Tibial nerve (tissue), 4 donors: ENCODE results near the gene TK1. TPM values are rescaled to one million over a fixed set of nuclear protein-coding genes. Genes with fewer than 3 reads are reported as not detected.

Experiments used
- DNase-seq, 2 donors: peaks; one replicate each; pipeline ENCODE4 v3.0.0-alpha.2; 2019; ENCODE audit warnings: low spot score in 2 of 2
- H3K27ac ChIP-seq, 4 donors: fragments of 200-600 bp; sonication (generic) in 3 of 4; one replicate each; pipeline ENCODE4 v1.5.1; 2017 to 2019; ENCODE audit warnings: mild to moderate bottlenecking in 1 of 4
- H3K27me3 ChIP-seq, 2 donors: fragments of 200-600 bp; sonication (generic) in 1 of 2; one replicate each; pipeline versions ENCODE4 v1.5.1 to v1.6.0; 2017 to 2019
- H3K36me3 ChIP-seq, 3 donors: fragments of 200-600 bp; sonication (generic); one replicate each; pipeline ENCODE4 v1.5.1; 2018 to 2019
- H3K4me1 ChIP-seq, 4 donors: fragments of 200-600 bp; sonication (generic) in 3 of 4; one replicate each; pipeline ENCODE4 v1.5.1; 2017 to 2019
- H3K4me3 ChIP-seq, 4 donors: fragments of 200-600 bp; sonication (generic) in 3 of 4; one replicate each; pipeline ENCODE4 v1.5.1; 2017 to 2019; ENCODE audit warnings: mild to moderate bottlenecking in 1 of 4, moderate library complexity in 1 of 4
- H3K9me3 ChIP-seq, 4 donors: fragments of 200-600 bp; sonication (generic) in 3 of 4; one replicate each; pipeline ENCODE4 v1.5.1; 2017 to 2019
- EP300 ChIP-seq, 2 donors: sonication (generic); formaldehyde crosslinking; IDR thresholded peaks; one replicate each; pipeline ENCODE4 v1.6.1; 2017; ENCODE audit warnings: antibody characterized with exemption in 2 of 2, mild to moderate bottlenecking in 1 of 2
- POLR2A ChIP-seq, 2 donors: fragments of 450-650 bp; IDR thresholded peaks; one replicate each; pipeline ENCODE4 v1.6.1; 2017; ENCODE audit warnings: antibody characterized with exemption in 2 of 2, mild to moderate bottlenecking in 2 of 2, moderate library complexity in 2 of 2
- WGBS, 2 donors: methylation state at CpG; one replicate each; pipeline ENCODE4 v1.1.5; 2018; 5-methylcytosine and 5-hydroxymethylcytosine counted together
- total RNA-seq, 4 donors: library from RNA; depleted of rRNA; stranded (reverse); fragments of >200 nt; gene quantifications; one replicate each; pipeline ENCODE4 v1.1.0, GENCODE V29; 2016
- TF ChIP-seq, protein P1 (sequence below), 5 experiments: fragments of 200-600 bp in 3 of 5; fragments of 450-650 bp in 2 of 5; sonication (generic) in 3 of 5; IDR thresholded peaks; one replicate each; pipeline ENCODE4 v1.5.1; 2016 to 2019; ENCODE audit warnings: antibody characterized with exemption in 5 of 5, mild to moderate bottlenecking in 3 of 5, moderate library complexity in 2 of 5

TK1 gene
- total RNA-seq, 4 donors from 2014 or later = 1.0 to 6.6 (median 1.6) TPM

DNA sequence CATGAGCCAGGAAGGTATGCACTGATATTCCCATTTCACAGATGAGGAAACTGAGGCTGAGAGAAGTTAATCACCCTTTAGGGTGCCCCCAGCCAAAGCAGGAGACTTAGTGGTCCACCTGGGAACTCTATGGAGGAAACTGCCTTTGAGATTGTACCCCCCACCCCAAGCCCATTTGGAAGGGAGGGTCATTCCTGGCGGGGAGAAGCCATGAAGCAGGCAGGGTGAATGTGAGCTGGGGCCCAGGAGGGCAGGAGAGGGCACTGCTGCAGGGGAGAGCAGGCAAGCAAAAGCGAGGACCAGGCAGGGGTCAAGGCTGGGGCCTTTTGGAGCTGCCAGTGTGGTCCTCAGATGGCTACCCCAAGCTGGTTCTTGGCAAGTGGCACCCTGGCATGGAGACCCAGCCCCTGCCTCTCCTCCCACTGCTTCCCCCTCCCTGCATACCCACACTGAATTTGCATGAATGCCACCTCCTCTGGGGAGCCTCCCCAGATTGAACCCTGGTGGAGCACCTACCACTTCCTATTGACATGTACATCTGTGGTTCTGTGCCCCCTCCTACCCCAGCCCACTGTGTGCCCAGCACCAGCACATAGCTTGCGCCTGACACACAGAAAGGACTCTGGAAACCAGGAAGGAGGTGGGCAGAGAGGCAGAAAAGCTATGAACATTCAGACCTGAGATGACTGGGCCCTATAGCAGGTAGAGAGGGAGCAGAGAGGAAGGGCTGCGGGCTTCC is 57.3 kb downstream of the TK1 start:
- Histone ChIP-seq H3K27me3 (no peaks in the 10 kb centered on the region), H3K27ac (peak overlapping the region; percentile 75 to 93 (median 92)), H3K9me3 (no peaks in the 10 kb centered on the region), H3K36me3 (peaks cover 0 to 7% (median 0%) of the 10 kb centered on the region in 3 donors), H3K4me3 (peak overlapping the region in 2 of 4 donors; percentile 65 to 84), H3K4me1 (peaks cover 0 to 84% (median 60%) of the 10 kb centered on the region in 4 donors)
- 80 to 86% methylated on average over 4 of the region's 4 CpGs for WGBS, 2 donors
- no peak for TF ChIP-seq POLR2A (IDR thresholded peaks at IDR 0.05)
- TF ChIP-seq EP300 (IDR thresholded peaks at IDR 0.05) = no peak
- TF ChIP-seq, protein P1, sequence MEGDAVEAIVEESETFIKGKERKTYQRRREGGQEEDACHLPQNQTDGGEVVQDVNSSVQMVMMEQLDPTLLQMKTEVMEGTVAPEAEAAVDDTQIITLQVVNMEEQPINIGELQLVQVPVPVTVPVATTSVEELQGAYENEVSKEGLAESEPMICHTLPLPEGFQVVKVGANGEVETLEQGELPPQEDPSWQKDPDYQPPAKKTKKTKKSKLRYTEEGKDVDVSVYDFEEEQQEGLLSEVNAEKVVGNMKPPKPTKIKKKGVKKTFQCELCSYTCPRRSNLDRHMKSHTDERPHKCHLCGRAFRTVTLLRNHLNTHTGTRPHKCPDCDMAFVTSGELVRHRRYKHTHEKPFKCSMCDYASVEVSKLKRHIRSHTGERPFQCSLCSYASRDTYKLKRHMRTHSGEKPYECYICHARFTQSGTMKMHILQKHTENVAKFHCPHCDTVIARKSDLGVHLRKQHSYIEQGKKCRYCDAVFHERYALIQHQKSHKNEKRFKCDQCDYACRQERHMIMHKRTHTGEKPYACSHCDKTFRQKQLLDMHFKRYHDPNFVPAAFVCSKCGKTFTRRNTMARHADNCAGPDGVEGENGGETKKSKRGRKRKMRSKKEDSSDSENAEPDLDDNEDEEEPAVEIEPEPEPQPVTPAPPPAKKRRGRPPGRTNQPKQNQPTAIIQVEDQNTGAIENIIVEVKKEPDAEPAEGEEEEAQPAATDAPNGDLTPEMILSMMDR (IDR thresholded peaks at IDR 0.05) = no peak
- no peak for DNase-seq

DNA sequence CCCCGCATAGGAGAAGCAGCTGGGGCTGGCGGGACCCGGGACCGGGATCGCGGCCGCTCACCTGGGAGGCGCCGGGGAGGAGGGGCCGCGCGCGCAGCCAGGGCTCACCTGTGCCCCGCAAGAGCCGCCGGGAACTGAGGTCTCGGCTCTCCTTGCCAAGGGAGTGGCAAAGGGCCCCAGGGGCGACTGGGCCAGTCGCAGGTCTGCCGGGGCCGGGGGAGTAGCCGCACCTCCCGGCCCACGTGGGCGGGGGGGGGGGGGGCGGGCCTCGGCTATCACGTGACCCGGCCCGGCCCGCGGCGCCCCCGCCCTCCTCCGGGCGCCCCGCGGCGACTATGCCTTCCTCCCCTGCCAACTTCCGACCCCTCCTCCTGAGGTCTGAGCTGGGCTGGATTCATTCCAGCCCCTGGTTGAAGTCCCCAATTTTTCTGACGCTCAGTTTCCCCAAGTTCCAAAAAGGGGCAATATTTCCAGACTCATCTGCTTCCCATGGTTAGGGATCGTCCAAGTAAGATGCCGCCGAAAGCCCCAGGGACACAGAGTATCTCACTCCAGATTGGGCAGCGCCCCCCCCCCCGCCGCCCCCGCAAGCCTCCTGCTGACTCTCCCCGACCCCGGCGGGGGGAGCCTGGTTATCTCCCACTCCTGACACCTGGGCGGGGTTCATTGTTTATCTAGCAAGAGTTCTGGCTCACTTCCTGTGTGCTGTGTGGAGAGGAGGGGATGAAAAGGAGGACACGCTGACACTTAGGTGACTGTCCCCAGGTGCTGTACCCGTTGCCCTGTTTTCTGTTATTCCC is 58.1 kb downstream of the TK1 start, which contains the start of gene TMC6:
TSS of gene TMC6 (minus strand) at position 205 of the 800 bp plus-strand sequence. CDS start 1,923 bp downstream, outside the sequence.
- peaks cover 0 to 92% (median 65%) of the 10 kb centered on the region in 4 donors for H3K4me1 ChIP-seq
- H3K36me3 ChIP-seq = peaks cover 0 to 15% (median 0%) of the 10 kb centered on the region in 3 donors
- H3K27me3 ChIP-seq = no peaks in the 10 kb centered on the region

DNA sequence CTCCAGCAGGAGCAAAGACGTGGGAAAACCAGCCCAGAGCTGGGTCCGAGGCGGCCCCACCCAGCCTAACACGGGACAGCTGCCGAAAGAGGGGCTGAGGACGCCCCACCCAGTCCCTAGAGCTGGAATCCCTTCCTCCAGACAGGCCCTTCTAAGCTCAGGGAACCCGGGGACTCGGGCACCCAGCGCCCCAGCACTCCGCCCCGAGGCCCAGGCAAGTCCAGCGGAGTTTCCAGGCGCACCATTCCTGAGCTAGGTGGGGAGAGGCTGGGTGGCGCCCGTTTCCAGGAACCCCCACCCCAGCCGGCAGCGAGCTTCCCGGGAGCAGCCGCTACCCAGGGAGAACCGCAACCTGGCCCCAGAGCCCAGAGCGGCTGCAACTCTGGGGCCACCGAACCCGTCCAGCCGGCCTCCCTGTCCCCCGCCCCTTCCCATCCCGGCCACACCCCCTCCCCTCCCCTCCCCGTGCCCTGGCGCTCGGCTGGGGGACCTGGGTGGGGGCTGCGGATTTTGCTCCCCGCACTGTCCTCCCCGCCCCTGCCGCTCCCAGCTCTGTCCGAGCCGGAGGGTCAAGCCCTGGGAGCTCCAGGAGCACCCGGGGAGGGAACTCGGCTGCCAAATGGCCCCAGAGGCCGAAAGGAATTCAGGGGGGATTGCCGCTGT is 58.8 kb downstream of the TK1 start:
- peak overlapping the region; percentile 65 to 86 (median 76) for H3K4me3 ChIP-seq
- H3K4me1 ChIP-seq = peaks cover 0 to 92% (median 64%) of the 10 kb centered on the region in 4 donors
- DNase-seq = no peak
- 0 to 2% methylated on average over 24 to 27 of the region's 39 CpGs for WGBS, 2 donors
- TF ChIP-seq EP300 (IDR thresholded peaks at IDR 0.05) = no peak
- TF ChIP-seq, protein P1 (IDR thresholded peaks at IDR 0.05) = no peak
- no peak for TF ChIP-seq POLR2A (IDR thresholded peaks at IDR 0.05)
- H3K36me3 ChIP-seq = peaks cover 0 to 22% (median 6%) of the 10 kb centered on the region in 3 donors
- peak overlapping the region; percentile 75 to 93 (median 92) for H3K27ac ChIP-seq
- H3K27me3 ChIP-seq = no peaks in the 10 kb centered on the region
- H3K9me3 ChIP-seq = no peaks in the 10 kb centered on the region

More for the DNA sequence above, 58.1 kb downstream of the TK1 start, which contains the start of gene TMC6:
- WGBS, 2 donors = 3 to 5% methylated on average over 31 to 50 of the region's 54 CpGs
- no peaks in the 10 kb centered on the region for H3K9me3 ChIP-seq
- H3K27ac ChIP-seq = peak within 1 kb of the TSS; percentile 75 to 93 (median 92)
- peak within 1 kb of the TSS; percentile 65 to 86 (median 76) for H3K4me3 ChIP-seq
- DNase-seq = no peak
- TF ChIP-seq, protein P1 (IDR thresholded peaks at IDR 0.05) = no peak
- peak in 1 of 2 donors; percentile 26 for TF ChIP-seq POLR2A (IDR thresholded peaks at IDR 0.05)

DNA sequence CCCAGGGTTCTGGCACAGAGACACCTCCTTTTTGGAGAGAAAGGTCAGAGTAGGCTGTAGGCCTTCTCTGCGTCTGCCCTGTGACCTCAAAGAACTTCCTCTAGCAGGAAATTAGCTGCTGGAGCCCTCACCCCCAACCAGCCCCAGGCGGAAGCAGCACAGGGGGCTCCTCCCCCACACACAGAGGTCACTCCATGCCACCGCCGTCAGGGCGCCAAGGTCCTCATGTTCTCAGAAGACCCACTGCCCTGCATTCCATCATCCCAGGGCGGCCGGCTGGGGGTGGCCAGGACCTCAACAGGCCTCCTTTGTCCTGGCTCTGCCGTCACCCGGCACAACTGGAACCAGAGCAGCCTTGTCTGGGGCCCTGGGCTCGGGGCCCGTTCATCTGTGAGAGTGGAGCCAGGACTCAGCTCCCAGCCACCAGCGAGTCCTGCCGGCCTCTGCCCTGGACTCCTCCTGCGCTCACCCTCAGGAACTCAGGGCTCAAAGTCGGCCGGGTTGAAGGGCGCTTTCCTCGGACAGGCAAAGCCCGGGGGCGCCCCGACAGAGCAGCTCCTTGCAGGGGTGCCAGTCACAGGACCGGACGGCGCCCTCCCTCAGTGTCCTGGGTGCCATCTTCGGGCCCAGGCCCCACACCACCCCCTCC is 59.5 kb downstream of the TK1 start:
- H3K4me3 ChIP-seq = peak overlapping the region; percentile 65 to 86 (median 76)
- peak; percentile 30 to 37 for DNase-seq
- no peaks in the 10 kb centered on the region for H3K9me3 ChIP-seq
- H3K4me1 ChIP-seq = peaks cover 0 to 92% (median 64%) of the 10 kb centered on the region in 4 donors
- TF ChIP-seq EP300 (IDR thresholded peaks at IDR 0.05) = peak; percentile 64 to 85
- TF ChIP-seq POLR2A (IDR thresholded peaks at IDR 0.05) = peak; percentile 17 to 41
- TF ChIP-seq, protein P1 (IDR thresholded peaks at IDR 0.05) = no peak
- peaks cover 0 to 29% (median 7%) of the 10 kb centered on the region in 3 donors for H3K36me3 ChIP-seq
- H3K27me3 ChIP-seq = no peaks in the 10 kb centered on the region
- WGBS, 2 donors = 7 to 8% methylated on average over 14 to 25 of the region's 25 CpGs
- peak overlapping the region; percentile 75 to 93 (median 92) for H3K27ac ChIP-seq
